H1 (cell line): ENCODE results near the gene MAPKAPK2. TPM values are rescaled to one million over a fixed set of nuclear protein-coding genes. Genes with fewer than 3 reads are reported as not detected.

Source experiments
- CTCF ChIA-PET: fragments of 300-600 bp; sonication (Branson Sonifier 250); formaldehyde crosslinking; loops from one replicate; lab custom pipeline; 2021; ENCODE audit not compliant: partially characterized antibody; lab: Charles Lee
- POLR2A ChIA-PET: fragments of 300-600 bp; sonication (Branson Sonifier 250); formaldehyde crosslinking; loops from one replicate; lab custom pipeline; 2021; ENCODE audit warnings: inconsistent platforms; ENCODE audit not compliant: partially characterized antibody; lab: Charles Lee
- DNase-seq, 2 experiments: peaks; one replicate each; pipeline versions ENCODE4 v3.0.0 to v3.0.0-alpha.2; 2010 to 2022; ENCODE audit warnings: low spot score in 2 of 2, low read depth in 1 of 2, mixed read lengths in 1 of 2
- FAIRE-seq: peaks from 2 replicates; lab custom pipeline; 2011; peaks lifted over from hg19 to GRCh38; lab: Jason Lieb, UNC
- H2AFZ ChIP-seq: 2 replicates; pipeline ENCODE4 v1.8.1; 2012; ENCODE audit warnings: low read length, inconsistent platforms
- H2AK5ac ChIP-seq: 2 replicates; pipeline ENCODE4 v1.6.1; 2013; ENCODE audit warnings: low read depth, low read length
- H2BK120ac ChIP-seq: replicated peaks from 2 replicates; pipeline ENCODE3; 2013; ENCODE audit warnings: low read depth, low read length, inconsistent platforms
- H2BK12ac ChIP-seq: 2 replicates; pipeline ENCODE4 v1.6.1; 2013; ENCODE audit warnings: low read depth, low read length
- H2BK15ac ChIP-seq: 2 replicates; pipeline ENCODE4 v1.6.1; 2013; ENCODE audit warnings: low read length
- H2BK20ac ChIP-seq: 2 replicates; pipeline ENCODE4 v1.6.1; 2013; ENCODE audit warnings: low read length
- H2BK5ac ChIP-seq: 2 replicates; pipeline ENCODE4 v1.6.1; 2013; ENCODE audit warnings: low read depth, low read length
- H3K14ac ChIP-seq: 2 replicates; pipeline ENCODE4 v1.6.1; 2013; ENCODE audit warnings: inconsistent platforms; ENCODE audit not compliant: insufficient read length
- H3K18ac ChIP-seq: 2 replicates; pipeline ENCODE4 v1.6.1; 2013; ENCODE audit warnings: low read length; ENCODE audit errors: extremely low read depth
- H3K23ac ChIP-seq: 2 replicates; pipeline ENCODE4 v1.6.1; 2013; ENCODE audit warnings: inconsistent platforms; ENCODE audit not compliant: insufficient read length
- H3K23me2 ChIP-seq: 2 replicates; pipeline ENCODE4 v1.6.1; 2013; ENCODE audit warnings: low read depth, low read length
- H3K27ac ChIP-seq: 2 replicates; pipeline ENCODE4 v1.6.1; 2011; ENCODE audit warnings: low read depth, low read length, inconsistent platforms
- H3K27me3 ChIP-seq, 4 experiments: replicated peaks in 1 of 4; 1 replicate in 1 of 4; 2 replicates in 3 of 4; pipeline versions ENCODE4 v1.6.1 to v1.8.1; 2011 to 2013; ENCODE audit warnings: low read length in 3 of 4, mild to moderate bottlenecking in 3 of 4, inconsistent platforms in 2 of 4, mixed read lengths in 2 of 4, moderate library complexity in 1 of 4; ENCODE audit not compliant: control insufficient read depth in 3 of 4, insufficient read depth in 3 of 4; ENCODE audit errors: extremely low read depth in 1 of 4
- H3K36me3 ChIP-seq, 4 experiments: 2 replicates each; pipeline versions ENCODE4 v1.6.1 to v1.8.1; 2011 to 2013; ENCODE audit warnings: mild to moderate bottlenecking in 4 of 4, low read length in 3 of 4, moderate library complexity in 2 of 4, control low read depth in 1 of 4, inconsistent platforms in 1 of 4; ENCODE audit not compliant: insufficient read depth in 4 of 4, control insufficient read depth in 2 of 4
- H3K4ac ChIP-seq: replicated peaks from 2 replicates; pipeline ENCODE3; 2013; ENCODE audit warnings: low read length, low read depth, mixed read lengths, inconsistent platforms; ENCODE audit not compliant: insufficient read length
- H3K4me1 ChIP-seq, 4 experiments: replicated peaks in 1 of 4; 1 replicate in 1 of 4; 2 replicates in 3 of 4; pipeline versions ENCODE4 v1.6.1 to v1.8.1; 2011 to 2013; ENCODE audit warnings: low read length in 3 of 4, inconsistent platforms in 2 of 4, mixed read lengths in 1 of 4; ENCODE audit not compliant: insufficient read depth in 4 of 4, control insufficient read depth in 3 of 4
- H3K4me2 ChIP-seq, 2 experiments: 2 replicates each; pipeline versions ENCODE4 v1.6.1 to v1.8.1; 2011 to 2013; ENCODE audit warnings: low read depth in 2 of 2, low read length in 2 of 2, control low read depth in 1 of 2, inconsistent platforms in 1 of 2, mild to moderate bottlenecking in 1 of 2; ENCODE audit not compliant: insufficient read depth in 1 of 2
- H3K4me3 ChIP-seq, 4 experiments: fragments of 200-600, 300-600 bp in 1 of 4; sonication (generic), shearing (Covaris generic), sonication (Bioruptor Twin) in 1 of 4; 2 replicates each; pipeline versions ENCODE4 v1.5.1 to v1.8.1; 2011 to 2016; ENCODE audit warnings: low read length in 4 of 4, low read depth in 3 of 4, control low read depth in 2 of 4, inconsistent platforms in 2 of 4, mild to moderate bottlenecking in 2 of 4, mixed read lengths in 1 of 4, moderate library complexity in 1 of 4; ENCODE audit not compliant: insufficient read depth in 2 of 4; ENCODE audit errors: extremely low read depth in 1 of 4
- H3K56ac ChIP-seq: replicated peaks from 2 replicates; pipeline ENCODE3; 2013; ENCODE audit warnings: low read depth, mild to moderate bottlenecking, mixed read lengths, low read length, inconsistent platforms; ENCODE audit not compliant: insufficient read length
- H3K79me1 ChIP-seq: 2 replicates; pipeline ENCODE4 v1.6.1; 2013; ENCODE audit warnings: low read depth, low read length, control low read depth
- H3K79me2 ChIP-seq, 2 experiments: 2 replicates each; pipeline versions ENCODE4 v1.6.1 to v1.8.1; 2012 to 2013; ENCODE audit warnings: low read length in 2 of 2, mild to moderate bottlenecking in 2 of 2, inconsistent platforms in 1 of 2; ENCODE audit not compliant: insufficient read depth in 2 of 2, control insufficient read depth in 1 of 2
- H3K9ac ChIP-seq, 4 experiments: replicated peaks in 1 of 4; 1 replicate in 1 of 4; 2 replicates in 3 of 4; pipeline versions ENCODE4 v1.6.1 to v1.8.1; 2011 to 2013; ENCODE audit warnings: low read depth in 3 of 4, low read length in 3 of 4, control low read depth in 2 of 4, mild to moderate bottlenecking in 2 of 4, moderate library complexity in 2 of 4, inconsistent platforms in 1 of 4; ENCODE audit errors: extremely low read depth in 1 of 4
- H3K9me3 ChIP-seq, 2 experiments: 2 replicates each; pipeline versions ENCODE4 v1.6.1 to v1.8.1; 2012 to 2013; ENCODE audit warnings: mild to moderate bottlenecking in 2 of 2, moderate library complexity in 2 of 2, control low read depth in 1 of 2, inconsistent platforms in 1 of 2, low read depth in 1 of 2, low read length in 1 of 2, mixed read lengths in 1 of 2; ENCODE audit not compliant: insufficient read depth in 2 of 2
- H4K20me1 ChIP-seq, 2 experiments: replicated peaks in 1 of 2; 2 replicates each; pipeline versions ENCODE3 to v1.8.1; 2011 to 2013; ENCODE audit warnings: inconsistent platforms in 2 of 2, low read length in 2 of 2, mild to moderate bottlenecking in 1 of 2; ENCODE audit not compliant: insufficient read depth in 2 of 2, control insufficient read depth in 1 of 2
- H4K5ac ChIP-seq: 2 replicates; pipeline ENCODE4 v1.6.1; 2013; ENCODE audit warnings: low read length, low read depth, mixed read lengths, inconsistent platforms; ENCODE audit not compliant: insufficient read length
- H4K8ac ChIP-seq: 2 replicates; pipeline ENCODE4 v1.8.0; 2013; ENCODE audit warnings: mild to moderate bottlenecking, moderate library complexity, low read length, inconsistent platforms; ENCODE audit not compliant: insufficient read depth; ENCODE audit errors: extremely low read depth
- H4K91ac ChIP-seq: replicated peaks from 2 replicates; pipeline ENCODE3; 2013; ENCODE audit warnings: low read length, mixed read lengths, inconsistent platforms; ENCODE audit not compliant: insufficient read length
- ATF2 ChIP-seq: IDR thresholded peaks from 2 replicates; pipeline ENCODE4 v1.6.1; 2012; ENCODE audit warnings: low read length, inconsistent platforms
- CBX8 ChIP-seq: fragments of 300-800, 300-1000 bp; sonication (generic); IDR thresholded peaks from 2 replicates; pipeline ENCODE4 v1.7.1; 2016; ENCODE audit warnings: low read depth, low read length, borderline replicate concordance
- EP300 ChIP-seq, 2 experiments: IDR thresholded peaks; 1 replicate in 1 of 2; 2 replicates in 1 of 2; pipeline ENCODE4 v1.6.1; 2011 to 2012; ENCODE audit warnings: low read depth in 2 of 2, low read length in 2 of 2, mild to moderate bottlenecking in 2 of 2, borderline replicate concordance in 1 of 2, inconsistent platforms in 1 of 2, moderate library complexity in 1 of 2
- GTF2F1 ChIP-seq: IDR thresholded peaks from 2 replicates; pipeline ENCODE4 v1.6.1; 2012; ENCODE audit warnings: low read depth, low read length, improper control_type of control experiment, borderline replicate concordance
- HDAC2 ChIP-seq, 2 experiments: fragments of 300-600 bp in 1 of 2; sonication (generic) in 1 of 2; IDR thresholded peaks; 2 replicates each; pipeline ENCODE4 v1.6.1; 2011 to 2012; ENCODE audit warnings: low read depth in 2 of 2, low read length in 2 of 2, mild to moderate bottlenecking in 2 of 2, moderate library complexity in 2 of 2, borderline replicate concordance in 1 of 2, inconsistent platforms in 1 of 2
- WGBS, 2 experiments: shearing (Covaris generic) in 1 of 2; methylation state at CpG; one replicate each; pipeline versions ENCODE4 v1.1.6 to v1.1.7; 2013 to 2015; ENCODE audit warnings: low lambda C conversion rate in 2 of 2, mixed read lengths in 2 of 2, inconsistent platforms in 1 of 2, low coverage in 1 of 2, missing lambda C conversion rate in 1 of 2; ENCODE audit not compliant: insufficient replicate concordance in 2 of 2, insufficient coverage in 1 of 2, insufficient read length in 1 of 2; ENCODE audit errors: extremely low coverage in 1 of 2, missing lambda C conversion rate in 1 of 2; 5-methylcytosine and 5-hydroxymethylcytosine counted together
- polyA plus RNA-seq, 7 experiments: library from polyadenylated mRNA; depleted of rRNA in 3 of 7; stranded (reverse) in 5 of 7; unstranded in 2 of 7; fragments of >200 nt in 5 of 7; fragments of 200-250 nt in 2 of 7; gene quantifications; 1 replicate in 5 of 7; 2 replicates in 1 of 7; 4 replicates in 1 of 7; pipeline versions ENCODE4 v1.2.1 to v1.2.3, GENCODE V29; 2011 to 2013; ENCODE audit warnings: missing spikeins in 2 of 7, mixed read lengths in 2 of 7
- total RNA-seq: library from RNA; stranded (reverse); fragmentation: NEBNext Ultra II Directional; extraction: Animal tissue kit (Norgen Biotek cat#: 25700); gene quantifications from 2 replicates; pipeline ENCODE4 v1.2.1, GENCODE V29; 2021

Gene MAPKAPK2
- total and polyA plus RNA-seq, 2 of the 8 experiments (the other 6 are each of a cell fraction or from before 2014, with no cell fraction given) = 27.5 to 44.9 TPM

GRCh38 chr1:206742719-206743383 is 58.1 kb downstream of the MAPKAPK2 start:
- Histone ChIP-seq H3K9ac (no peak overlapping the region), H2BK12ac (no peak overlapping the region), H2BK15ac (no peak overlapping the region), H3K4me2 (no peak overlapping the region), H3K79me1 (no peaks in the 10 kb centered on the region), H2BK5ac (no peak overlapping the region), H3K18ac (no peak overlapping the region), H2AK5ac (no peak overlapping the region), H3K4ac (no peak overlapping the region), H3K4me1 (peaks cover 0 to 3% (median 0%) of the 10 kb centered on the region in 4 experiments; a peak in 2 of 7 replicates), H4K8ac (no peak overlapping the region), H3K23ac (no peak overlapping the region), H3K14ac (no peak overlapping the region), H2BK20ac (no peak overlapping the region), H3K79me2 (no peaks in the 10 kb centered on the region), H3K56ac (no peak overlapping the region), H3K4me3 (no peak overlapping the region)
- WGBS, 2 experiments = 78% methylated on average over 13 of the region's 13 CpGs; no CpG with 5 or more reads in 1 of the 2 experiments
- DNase-seq = no peak
- POLR2A ChIA-PET = no interaction called here
- TF ChIP-seq HDAC2 (IDR thresholded peaks at IDR 0.05; ENCODE audit: borderline replicate concordance in 1 of 2, low read depth in 2 of 2, low read length in 2 of 2) (no peak), ATF2 (no peak), EP300 (IDR thresholded peaks at IDR 0.05; ENCODE audit: borderline replicate concordance in 1 of 2, low read depth in 2 of 2, low read length in 2 of 2) (no peak), CBX8 (no peak), GTF2F1 (no peak)
- TF ChIP-seq, all 59 proteins: peak for 0
- H4K5ac ChIP-seq = no peak overlapping the region
- no peak overlapping the region for H2AFZ ChIP-seq
- no peaks in the 10 kb centered on the region for H4K20me1 ChIP-seq
- CTCF ChIA-PET = interaction anchor here (1.0 to 4.5 kb wide), 9 partner anchors 9 to 169 kb away, joined by 3 to 24 read pairs (median 7); partner anchors contain the start of gene IL19
- no peaks in the 10 kb centered on the region for H3K9me3 ChIP-seq
- H2BK120ac ChIP-seq = no peak overlapping the region
- H3K23me2 ChIP-seq = no peaks in the 10 kb centered on the region
- H4K91ac ChIP-seq = no peak overlapping the region
- no peak overlapping the region for H3K27ac ChIP-seq
- H3K36me3 ChIP-seq = no peaks in the 10 kb centered on the region
- no peak for FAIRE-seq
- no peaks in the 10 kb centered on the region for H3K27me3 ChIP-seq
